Embryonic facial prominence (tissue), 1 donor: ENCODE data around the gene VSIG10L.
A peak's percentile ranks its signal among the peaks of the same experiment; 100 is the strongest.

ENCODE experiments used
- DNase-seq: peaks from one replicate; pipeline ENCODE4 v3.0.0-alpha.2; 2016; ENCODE audit errors: extremely low spot score

VSIG10L gene

DNA sequence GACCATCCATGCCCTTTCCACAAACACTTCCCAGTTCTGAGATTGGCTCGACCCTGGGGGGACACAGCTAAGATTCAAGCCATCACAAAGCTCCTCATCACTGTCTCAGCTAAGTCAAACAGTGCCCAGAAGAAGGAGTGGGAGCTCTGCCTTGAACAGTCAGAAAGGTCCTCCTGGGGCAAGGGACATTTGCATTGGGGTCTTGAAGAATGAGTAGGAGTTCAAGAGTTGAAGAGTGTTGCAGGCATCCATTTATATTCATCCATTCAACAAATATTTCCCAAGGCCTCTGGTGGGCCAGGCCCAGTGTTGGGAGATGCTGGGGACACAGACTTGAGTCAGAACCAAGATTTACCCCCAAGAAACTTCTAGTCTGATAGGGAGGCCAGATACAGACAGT lies 24.0 kb downstream of the VSIG10L start:
- DNase-seq = no peak

DNA sequence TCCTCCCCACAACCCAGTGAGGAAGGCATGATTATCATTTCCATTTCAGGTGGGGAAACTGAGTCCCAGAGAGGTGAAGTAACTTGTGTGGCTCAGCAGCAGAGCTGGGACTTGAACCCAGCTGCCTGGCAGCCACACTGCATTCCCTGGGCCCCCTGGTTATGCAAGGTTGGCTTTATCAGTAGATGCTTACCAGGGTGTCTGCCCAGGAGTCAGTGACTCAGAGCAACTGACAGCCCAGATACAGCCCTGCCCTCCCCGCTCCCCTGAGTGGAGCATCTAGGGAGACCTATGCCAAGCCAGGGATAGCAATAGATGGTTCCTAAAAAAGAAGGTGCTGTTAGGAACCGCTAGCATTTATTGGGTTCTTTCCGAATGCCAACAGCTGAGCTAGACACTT lies 24.6 kb downstream of the VSIG10L start:
- no peak for DNase-seq

DNA sequence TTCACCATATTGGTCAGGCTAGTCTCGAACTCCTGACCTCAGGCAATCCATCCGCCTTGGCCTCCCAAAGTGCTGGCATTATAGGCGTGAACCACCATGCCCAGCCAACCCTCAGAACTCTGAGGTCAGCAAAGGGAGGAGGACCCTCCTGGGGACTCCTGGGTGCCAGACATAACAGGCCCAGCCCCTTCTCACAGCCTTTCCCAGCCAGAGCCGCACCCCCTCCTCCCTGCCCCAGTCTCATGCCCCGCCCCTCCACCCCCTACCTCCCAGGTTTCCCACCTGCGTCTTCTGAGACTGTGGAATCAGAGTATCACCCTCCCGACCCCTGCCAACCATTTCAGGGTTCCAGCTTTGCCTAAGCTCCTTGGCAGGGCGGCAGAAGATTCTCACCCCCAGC lies 25.3 kb downstream of the VSIG10L start:
- no peak for DNase-seq

DNA sequence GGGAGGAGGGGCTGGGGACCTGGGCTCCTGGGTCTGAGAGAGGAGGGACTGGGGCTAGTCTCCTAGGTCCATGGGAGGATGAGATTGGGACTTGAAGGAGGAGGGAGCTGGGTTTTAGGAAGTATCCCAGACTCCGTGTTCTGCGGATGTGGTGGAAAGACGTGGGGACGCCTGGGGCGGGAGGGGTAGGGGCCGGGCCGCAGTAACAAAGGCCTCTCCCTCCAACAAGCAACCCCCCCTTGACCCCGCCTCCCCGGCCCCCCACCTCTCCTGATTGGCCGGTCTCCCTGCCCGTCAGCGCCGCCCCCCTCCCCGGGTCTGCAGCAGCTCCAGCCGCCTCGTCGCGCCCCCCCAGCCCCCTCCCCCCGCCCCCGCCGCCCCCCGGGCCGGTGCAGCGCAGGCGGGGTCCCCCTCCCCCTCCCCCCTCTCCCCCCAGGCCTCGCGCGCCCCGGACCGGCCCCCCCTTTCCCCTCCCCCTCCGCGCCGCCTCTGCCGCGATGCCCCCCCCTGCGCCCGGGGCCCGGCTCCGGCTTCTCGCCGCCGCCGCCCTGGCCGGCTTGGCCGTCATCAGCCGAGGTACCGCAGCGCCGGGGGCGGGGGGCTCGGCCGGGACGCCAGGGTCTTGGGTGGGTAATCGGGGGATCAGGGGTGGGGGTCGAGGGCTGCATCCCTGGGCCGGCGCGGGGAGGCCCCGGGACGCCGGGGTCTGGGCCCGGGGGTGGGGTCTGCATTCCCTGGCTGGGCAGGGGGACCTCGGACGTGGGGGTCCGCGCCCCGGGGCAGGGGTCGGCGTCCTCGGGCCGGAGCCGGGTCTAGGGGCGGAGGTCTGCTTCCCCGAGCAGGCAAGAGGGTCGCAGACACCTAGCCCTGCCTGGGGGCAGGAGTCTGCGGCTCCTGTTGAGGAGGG lies 30.3 kb downstream of the VSIG10L start, which contains the start of gene IGLON5:
TSS of gene IGLON5 (plus strand) at position 294 of the 907 bp plus-strand sequence. CDS start at position 498, 204 bp downstream.
- DNase-seq = peak; percentile 22

DNA sequence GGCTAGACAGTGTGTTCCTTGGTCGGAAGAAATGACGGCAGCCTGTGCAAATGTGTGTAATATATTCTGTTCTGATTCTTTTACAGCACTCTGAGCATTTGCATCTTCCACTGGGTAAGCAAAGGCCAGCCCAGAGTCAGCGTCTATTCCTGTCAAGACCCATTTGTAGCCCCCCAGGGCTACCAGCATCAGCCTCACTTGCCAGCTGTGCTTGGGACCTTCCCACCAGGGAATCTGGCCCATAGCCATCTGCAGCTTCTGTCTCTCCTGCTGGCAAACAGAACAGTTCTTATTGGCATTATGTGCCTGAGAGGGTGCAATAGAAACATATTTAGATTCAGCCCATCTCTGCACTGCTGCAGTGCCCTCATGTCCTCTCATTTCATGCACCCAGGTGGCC lies 36.5 kb downstream of the VSIG10L start:
- DNase-seq = no peak

DNA sequence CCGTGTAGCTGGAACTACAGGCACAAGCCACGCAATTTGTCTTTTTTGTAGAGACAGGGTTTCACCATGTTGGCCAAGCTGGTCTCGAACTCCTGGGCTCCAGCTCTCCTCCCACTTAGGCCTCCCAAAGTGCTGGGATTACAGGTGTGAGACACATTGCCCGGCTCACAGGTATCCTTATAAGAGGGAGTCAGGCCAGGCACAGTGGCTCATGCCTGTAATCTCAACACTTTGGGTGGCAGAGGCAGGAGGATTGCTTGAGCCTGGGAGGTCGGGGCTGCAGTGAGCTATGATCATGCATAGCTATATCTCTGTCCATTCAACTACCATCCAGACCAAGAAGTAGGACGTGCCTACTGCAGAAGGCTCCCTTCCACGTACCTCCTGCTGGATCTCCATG lies 40.7 kb downstream of the VSIG10L start:
- DNase-seq = no peak

DNA sequence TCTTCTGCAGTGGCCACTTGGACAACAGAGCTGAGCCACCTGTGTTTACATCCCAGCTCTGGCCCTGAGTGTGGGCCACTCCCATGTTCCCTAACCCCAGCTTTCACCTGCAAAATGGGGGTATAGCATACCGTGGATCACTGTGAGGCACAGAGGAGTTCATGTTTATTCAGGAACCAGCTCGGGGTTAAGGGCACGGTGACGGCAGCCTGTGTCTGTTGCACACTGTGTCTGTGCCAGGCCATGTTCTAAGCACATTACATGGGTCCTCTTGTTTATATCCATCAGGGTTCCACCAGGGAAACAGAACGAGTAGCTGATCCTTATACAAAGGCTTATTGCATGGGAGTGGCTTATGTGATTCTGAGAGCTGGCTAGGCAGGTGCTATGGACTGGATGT lies 44.5 kb downstream of the VSIG10L start:
- no peak for DNase-seq

DNA sequence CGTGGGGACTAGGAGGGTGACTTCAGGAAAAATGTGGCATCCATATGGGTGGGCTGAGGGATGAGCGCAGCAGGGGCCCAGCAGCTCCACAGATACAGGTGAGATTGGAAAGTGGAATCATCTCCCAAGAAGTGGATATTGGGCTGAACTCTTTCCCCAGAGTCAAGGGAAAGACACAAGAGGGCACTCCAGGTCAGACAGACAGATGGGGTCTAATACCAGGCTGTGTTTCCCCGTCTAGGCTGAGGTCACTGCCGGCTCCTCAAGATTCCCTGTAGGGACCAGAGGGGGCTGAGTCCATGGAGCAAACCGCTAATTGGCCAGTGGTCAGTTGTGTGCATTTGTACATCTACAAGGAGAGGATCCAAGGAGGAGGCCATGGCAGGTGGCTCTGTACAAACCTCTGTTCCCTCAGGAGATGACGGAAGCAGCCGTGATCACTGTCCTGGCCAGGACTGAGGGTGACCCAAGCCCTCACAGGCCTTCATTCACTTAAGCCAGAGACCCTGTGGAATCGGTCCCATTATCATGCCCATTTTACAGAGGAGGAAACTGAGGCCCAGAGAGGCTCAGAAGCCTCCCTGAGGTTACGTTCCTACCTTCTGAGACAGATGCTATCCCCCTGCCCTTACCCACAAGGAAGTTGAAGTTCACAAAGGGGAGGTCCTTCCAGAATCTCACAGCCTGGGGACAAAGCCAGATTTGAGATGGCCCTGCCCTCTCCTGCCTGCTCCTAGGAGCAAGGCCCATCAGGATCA lies 45.4 kb downstream of the VSIG10L start:
- DNase-seq = no peak

DNA sequence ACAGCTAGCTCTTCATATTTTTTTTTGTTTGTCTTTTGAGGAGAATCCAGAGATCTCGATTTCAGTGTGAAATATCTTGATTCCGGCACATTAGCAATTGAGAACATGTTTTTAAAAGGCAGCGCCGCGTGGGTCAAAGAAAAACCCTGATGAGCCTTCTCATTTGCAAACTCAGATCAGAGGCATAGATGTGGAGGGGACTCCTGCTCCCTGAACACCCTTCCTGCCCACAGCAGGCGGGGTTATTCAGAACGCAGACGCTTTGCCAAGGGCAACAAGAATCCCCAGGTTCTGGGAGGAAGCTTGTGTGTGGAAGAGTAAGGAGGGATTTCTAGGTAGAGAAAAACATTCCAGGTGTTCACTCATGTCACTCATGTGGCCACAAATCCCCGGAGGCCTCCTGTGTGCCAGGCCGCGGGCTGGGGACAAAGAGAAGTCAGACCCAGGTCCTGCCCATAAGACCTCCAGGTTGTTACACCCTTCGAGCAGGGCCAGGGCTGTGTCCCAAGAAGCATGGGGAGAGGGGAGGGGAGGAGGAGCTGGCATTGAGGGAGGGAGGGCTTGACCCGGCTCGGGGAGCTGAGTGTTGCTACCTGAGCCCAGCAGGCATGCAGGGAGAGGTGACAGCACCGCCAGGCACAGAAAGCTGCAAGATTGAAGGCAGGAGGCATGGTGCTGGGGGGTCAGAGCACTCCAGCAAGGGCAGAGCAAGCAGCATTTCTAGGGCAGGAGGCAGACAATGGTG lies 46.4 kb downstream of the VSIG10L start:
- DNase-seq = no peak

DNA sequence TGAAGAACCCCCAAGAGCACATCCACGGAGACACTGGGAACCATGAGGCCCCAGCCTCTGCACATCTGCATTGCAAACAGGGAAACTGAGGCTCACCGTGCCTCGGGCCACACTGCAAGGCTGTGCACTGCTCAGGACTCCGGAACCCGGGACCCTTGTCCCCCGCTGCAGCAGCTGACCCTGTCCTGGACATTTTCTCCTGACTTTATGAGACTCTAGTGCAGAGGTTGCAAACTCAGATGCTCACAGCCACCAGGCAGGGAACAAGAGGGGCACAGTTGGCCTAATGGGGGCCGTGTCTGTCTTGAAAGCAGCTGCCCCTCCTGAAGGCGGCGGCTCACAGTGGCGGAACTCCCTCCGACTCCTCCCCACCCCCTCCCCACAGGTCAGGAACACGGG lies 47.0 kb downstream of the VSIG10L start:
- no peak for DNase-seq

DNA sequence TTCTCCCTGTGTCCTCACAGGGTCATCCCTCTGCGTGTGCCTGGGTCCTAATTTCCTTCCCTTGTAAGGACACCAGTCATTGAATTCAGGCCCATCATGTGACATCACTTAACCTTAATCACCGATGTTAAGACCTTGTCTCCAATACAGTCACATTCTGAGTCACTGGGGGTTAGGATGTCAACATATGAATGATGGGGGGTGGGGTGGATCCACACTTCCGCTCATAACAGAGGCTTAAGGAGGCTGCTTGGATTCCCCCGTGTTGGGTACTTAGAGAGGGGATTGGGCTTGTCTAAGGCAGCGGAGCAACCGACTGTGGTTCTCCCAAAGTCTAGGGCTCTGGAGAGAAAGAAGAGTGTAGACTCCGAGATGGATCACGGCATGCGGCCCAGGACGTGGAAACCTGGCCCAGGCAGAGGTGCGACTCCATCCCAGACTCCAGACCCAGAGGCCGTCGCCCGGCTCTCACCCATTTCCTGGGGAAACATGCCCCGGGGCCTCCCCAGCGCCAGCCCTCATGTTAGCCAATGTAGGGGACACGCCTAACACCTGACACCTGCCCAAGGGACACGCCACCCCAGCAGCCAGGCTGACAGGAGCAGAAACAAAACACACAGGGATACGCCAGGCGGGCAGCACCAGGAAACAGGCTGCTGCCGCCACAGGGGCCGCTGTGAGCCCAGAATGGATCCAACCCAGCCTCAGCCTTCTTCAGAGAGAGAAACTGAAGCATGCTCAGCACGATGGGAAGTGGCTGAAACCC lies 47.5 kb downstream of the VSIG10L start:
- DNase-seq = no peak

DNA sequence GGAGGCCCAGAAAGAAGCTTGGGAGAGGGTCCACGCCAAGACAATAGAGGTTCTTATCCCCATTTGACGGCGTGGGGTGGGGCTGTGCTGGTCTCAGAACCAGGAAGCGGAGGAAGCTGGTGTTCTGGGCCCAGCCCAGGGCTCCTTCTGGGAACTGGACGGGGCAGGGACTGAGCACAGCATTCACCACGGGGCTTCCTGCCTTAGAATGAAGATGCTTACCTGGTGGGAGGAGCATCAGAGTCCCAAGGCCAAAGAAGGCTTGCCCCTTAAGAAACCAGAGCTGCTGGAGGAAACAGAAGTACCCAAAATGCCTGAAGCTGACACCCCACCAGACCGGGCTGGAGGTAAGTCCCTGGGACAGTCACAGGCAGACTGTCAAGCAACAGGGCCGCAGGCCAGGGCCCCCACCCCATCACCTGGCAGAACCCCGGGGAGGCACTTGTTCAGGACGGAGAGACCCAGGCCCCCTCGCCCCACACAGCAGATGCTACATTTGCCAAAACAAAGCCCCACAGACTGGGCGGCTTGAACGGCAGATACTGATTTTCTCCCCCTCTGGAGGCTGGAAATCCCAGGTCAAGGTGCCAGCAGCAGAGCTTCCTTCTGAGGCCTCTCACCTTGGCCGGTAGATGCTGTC lies 48.2 kb downstream of the VSIG10L start:
- DNase-seq = no peak

DNA sequence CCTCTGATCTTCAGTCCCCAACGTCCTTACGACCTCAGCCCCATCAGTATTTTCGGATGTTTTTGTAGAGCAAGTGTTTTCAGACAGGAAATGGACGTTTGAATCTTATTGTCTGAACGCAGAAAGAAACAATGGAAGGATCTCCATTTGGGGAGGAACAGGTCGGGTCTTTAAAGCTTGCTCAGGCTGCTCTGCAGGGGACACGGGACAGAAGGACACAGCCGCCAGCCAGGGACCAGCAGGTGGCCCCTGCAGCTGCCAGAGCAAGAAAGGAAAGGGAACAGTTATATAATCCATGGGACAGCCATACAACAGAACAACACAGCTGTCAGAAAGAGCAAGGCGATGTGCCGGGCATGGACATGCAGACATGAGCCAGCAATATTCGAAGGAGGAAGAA lies 49.0 kb downstream of the VSIG10L start:
- no peak for DNase-seq

DNA sequence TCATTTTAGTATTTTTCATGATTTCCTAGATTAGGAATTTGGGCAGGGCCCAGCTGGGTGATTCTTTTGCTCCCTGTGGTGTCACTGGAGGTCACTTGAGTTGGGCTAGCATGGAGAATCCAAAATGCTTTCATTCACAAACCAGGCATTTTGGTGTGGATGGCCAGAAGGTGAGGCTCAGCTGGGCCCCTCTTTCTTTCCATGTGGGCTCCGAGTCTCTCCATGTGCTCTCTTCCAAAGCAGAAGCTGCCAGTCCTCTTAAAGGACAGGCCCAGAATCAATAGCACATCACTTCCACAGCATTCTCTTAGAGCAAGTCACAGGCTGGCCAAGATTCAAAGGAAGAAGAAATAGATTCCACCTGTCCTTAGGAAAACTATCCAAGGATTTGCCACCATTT lies 52.3 kb downstream of the VSIG10L start:
- DNase-seq = no peak

DNA sequence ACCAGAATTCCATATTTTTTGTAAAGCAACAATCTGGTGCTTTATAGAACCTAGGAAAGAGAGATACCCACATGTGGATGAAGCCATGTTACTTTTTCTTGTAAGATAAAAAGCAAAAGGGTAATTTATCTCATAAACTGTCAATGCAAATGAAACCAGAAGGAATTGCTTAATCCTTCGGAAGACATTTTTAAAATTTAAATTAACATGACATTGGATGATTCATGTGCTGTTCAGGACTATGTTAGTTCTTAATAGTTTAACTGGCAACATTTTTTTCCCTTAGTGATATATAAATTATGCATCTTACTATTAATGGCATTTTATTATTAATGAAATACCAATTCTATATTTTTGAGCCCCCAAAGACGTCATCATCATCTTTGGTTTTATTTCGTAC lies 56.3 kb downstream of the VSIG10L start:
- DNase-seq = no peak

DNA sequence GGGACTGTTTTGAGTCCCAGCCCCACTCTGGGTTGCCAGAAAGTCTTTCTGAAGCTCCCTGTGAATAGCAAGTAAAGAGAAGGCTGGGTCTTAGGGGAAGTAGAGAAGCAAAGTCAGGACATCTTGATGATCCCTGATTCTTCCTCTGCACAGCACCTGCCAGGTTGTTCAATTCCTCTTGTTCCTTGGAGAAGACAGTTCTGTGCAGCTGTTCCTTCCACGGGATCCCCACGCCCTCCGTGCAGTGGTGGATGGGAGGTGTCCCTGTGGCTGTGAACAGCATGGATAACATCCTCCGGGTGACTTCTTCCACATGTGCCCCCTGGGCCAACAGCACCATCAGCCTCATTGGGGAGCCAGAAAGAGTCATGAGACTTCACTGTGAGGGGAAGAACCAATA lies 59.6 kb downstream of the VSIG10L start:
- no peak for DNase-seq
